A172 (cell line): ENCODE measurements around the gene GLI2. TPM values are rescaled to one million over a fixed set of nuclear protein-coding genes. Genes with fewer than 3 reads are reported as not detected.

Experiments used
- DNase-seq: peaks from one replicate; pipeline ENCODE4 v3.0.0-alpha.2; 2015; ENCODE audit warnings: low spot score
- total RNA-seq: library from RNA; depleted of rRNA; stranded (reverse); fragments of >200 nt; shearing (Covaris generic); gene quantifications from 2 replicates; pipeline ENCODE4 v1.2.3, GENCODE V29; 2014; rRNA removed

Gene GLI2
- total RNA-seq, result 4.6 and 4.7 TPM in 2 replicates

DNA sequence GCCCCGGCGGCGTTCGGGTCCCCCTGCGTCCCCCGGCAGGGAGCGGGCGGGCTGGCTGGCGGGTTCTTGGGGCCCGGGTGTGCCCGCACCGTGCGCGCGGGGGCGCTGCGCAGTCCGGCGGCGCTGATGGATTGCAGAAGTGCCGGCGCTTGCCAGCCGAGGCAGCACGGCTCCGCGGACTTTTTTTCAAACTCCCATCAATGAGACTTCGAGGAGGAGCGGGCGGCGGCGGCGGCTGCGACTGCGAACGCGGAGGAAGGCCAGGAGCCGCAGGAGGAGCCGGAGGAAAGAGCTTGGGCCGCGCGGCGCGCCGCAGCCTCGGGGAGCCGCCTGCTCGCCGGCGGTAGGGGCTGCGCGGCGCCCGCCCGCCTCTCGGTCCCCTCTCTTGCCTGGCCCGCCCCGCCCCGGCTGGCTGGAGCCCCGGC, at the start of gene GLI2:
GLI2 (plus strand) TSS at position 123 of the 425 bp plus-strand sequence. CDS start 61,453 bp downstream, outside the sequence.
- peak; percentile 62 for DNase-seq

DNA sequence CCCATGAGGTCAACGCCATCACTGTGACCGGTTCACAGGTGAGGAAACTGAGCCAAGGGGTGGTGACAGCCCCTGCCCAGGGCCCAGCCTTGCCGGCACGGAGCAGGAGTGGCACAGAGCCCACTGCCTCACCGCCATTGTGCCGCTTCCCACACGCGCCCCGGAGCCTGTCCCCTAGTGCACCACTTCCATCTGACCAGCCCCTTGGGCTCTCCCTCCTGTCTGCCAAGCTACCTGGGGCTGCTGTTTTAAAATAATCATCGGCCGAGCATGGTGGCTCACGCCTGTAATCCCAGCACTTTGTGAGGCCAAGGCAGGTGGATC, 49.7 kb upstream of the GLI2 start:
- no peak for DNase-seq

- no peak for DNase-seq
These were observed 49.0 kb upstream of the GLI2 start for GRCh38 chr2:120686511-120687168.

DNA sequence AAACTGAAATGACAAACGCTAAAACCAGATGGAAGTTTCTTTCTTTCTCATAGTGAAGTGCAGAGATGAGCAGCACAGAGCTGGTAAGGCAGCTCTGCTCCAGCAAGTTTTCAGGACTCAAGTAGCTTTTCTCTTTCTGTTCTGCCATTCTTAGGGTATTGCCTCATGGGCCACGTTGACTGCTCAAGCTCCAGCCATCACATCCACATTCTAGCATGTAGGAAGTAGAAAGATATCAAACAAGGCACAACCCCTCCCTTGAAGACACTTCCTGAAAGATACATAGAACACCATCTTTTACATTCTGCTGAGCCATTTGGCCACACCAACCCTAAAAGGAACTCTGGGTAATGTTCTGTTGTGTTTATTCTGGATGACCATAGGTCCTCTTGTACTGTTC, 48.5 kb upstream of the GLI2 start:
- DNase-seq, result no peak

DNA sequence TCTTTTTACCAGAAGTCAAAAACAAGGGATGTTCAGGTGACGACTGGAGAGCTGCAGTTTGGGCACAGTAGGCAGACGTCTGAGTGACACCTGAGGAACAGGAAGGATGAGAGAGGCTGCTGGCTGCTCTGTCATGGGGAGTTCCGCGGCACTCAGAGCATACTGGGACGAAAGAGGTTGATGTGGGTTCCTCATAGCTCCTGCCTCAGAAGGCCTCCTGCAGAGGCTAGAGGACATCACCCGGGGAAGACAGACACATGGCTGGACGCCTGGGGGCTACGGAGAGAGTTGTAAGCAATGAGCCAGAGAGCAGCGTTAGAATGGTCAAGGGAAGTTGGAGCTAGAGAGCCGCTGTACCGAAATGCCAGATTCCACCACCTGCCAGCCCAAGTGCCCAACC, 45.1 kb upstream of the GLI2 start:
- DNase-seq, result no peak

GRCh38 chr2:120691410-120691809, 44.3 kb upstream of the GLI2 start:
- DNase-seq, result no peak

GRCh38 chr2:120692691-120693090, 43.0 kb upstream of the GLI2 start:
- no peak for DNase-seq

DNA sequence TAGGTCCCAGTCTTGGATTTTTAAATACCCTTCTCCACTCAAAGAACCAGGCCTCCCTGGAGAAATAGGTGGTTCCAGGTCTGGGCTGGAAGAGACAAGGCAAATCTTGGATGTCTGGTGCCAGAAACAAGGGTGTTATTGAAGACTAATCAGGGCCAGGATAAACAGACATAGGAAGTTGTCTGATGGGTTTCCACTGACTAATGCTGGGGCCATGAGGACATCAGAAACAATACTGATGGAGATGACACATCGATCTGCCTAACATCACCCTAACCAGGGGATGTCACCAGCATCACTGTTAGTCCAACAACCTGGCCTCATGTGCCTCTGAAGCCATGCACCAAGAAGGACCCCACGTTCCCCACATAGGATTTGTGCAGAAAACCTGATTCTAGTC, 42.5 kb upstream of the GLI2 start:
- no peak for DNase-seq

DNA sequence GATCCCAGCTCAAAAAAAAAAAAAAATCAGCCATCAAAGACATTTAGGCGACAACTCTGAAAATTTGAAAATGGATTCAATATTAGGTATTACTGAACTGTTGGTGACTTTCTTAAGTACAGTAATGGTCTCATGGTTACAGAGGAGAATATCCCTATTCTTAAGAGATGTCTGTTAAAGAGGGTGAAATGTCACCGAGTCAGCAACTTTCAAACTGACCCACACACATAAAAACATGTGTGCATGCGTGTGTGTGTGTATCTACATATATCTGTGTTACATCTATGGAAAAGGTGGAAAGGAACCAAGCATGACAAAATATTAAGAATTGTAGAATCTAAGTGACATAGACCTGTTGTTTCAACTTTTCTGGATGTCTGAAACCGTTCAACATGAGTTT, 41.6 kb upstream of the GLI2 start:
- no peak for DNase-seq

GRCh38 chr2:120697471-120697870, 38.2 kb upstream of the GLI2 start:
- DNase-seq, result no peak

GRCh38 chr2:120699292-120699691, 36.4 kb upstream of the GLI2 start:
- no peak for DNase-seq

GRCh38 chr2:120700659-120701058, 35.0 kb upstream of the GLI2 start:
- no peak for DNase-seq

GRCh38 chr2:120701096-120701495, 34.6 kb upstream of the GLI2 start:
- no peak for DNase-seq

- DNase-seq, result no peak
These were observed 34.2 kb upstream of the GLI2 start for GRCh38 chr2:120701499-120701898.

DNA sequence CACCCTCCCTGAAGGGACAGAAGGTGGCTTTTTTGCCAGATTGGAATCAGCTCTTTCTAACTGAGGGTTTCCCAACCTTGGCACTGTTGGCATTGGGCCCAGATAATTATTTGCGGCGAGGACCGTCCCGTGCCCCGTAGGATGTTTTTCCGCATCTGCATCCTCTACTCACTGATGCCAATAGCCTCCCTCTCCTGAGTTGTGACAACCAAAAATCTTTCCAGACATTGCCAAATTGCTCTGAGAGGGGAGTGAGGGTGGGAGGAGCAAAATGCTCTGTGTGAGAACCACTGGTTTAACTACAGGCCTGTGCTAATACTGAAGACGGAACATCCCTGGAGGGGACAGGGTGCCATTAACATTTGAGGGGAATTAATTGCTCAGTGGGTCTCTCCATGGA, 33.6 kb upstream of the GLI2 start:
- DNase-seq, result no peak

DNA sequence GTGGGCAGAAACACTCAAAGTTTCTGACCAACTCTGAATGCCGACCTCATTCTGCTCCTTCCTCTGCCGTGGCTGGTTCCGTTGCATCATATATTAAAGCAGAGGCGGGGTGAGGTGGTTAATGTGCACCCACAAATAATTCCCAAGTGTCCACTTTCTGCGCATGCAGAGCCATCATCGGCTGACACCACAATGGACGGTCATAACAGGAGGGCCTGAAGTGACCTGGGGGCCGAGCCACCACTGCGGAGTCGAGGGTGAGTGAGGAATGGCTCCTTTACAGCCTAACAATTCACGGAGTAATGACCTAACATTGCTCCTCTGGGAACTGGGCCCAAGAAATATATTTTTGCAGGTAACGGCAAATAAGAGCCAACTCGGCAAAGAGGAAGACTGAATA, 32.9 kb upstream of the GLI2 start:
- no peak for DNase-seq

GRCh38 chr2:120703330-120703994, 32.2 kb upstream of the GLI2 start:
- peak; percentile 87 for DNase-seq

- DNase-seq, result no peak
These were observed 31.0 kb upstream of the GLI2 start for GRCh38 chr2:120704696-120705095.

DNA sequence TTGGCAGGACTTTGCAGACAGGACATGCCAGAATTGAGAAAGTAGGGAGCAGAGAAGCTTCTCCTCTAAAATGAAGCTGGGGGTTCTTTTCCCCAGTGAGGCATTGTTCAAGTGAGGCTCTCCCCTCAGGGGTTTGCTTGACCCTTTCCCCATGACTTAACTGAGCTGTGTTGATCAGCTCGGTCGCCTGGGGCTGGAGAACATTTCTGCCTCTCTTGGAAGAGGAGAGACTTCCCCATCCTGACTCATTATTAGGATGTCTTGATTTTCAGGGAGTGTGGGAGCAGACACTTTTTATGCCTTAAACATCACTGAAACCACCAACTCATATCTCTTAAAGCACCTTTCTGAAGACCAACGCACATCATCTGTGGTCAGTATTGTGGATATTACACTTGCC, 27.9 kb upstream of the GLI2 start:
- DNase-seq, result no peak

DNA sequence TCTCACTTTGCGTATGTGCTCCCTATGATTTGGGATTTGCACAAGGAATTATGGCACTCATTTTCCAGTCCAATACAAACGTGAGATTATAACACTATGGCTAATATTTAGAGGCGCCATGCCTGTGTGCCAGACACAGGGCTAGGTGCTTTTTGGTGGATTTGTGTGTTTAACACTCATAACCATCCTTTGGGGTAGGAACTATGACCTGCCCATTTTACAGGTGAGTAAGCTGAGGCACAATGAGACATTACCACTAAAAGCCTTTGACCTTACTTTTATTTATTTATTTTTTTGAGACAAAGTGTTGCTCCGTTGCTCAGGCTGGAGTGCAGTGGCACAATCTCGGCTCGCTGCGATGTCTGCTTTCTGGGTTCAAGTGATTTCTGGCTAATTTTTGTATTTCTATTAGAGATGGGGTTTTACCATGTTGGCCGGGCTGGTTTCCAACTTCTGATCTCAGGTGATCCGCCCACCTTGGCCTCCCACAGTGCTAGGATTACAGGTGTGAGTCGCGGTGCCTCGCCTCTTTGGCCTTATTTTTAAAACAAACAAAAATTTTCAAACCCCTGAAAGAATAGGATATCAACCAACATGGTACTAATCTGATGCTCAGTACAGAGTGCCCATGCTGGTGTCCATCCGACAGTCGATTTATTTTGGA, 26.6 kb upstream of the GLI2 start:
- no peak for DNase-seq

DNA sequence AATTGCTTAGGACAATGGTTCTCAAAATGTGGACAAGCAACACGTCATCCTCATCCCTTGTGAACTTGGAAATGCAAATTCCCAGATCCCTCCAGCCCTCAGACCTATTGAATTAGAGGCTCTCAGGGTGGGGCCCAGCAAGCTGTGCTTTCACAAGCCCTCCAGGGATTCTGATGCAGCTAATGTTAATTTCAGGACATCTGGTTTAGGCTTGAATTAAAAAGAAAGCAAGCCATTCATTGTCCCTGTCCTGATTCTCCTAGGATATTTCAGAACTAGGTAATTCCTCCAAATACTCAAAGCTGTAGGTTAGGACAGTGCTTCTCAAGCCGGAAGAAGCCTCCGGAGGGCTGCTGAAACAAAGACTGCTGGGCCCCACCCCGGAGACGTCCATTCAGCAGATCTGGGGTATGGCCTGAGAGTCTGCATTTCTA, 26.0 kb upstream of the GLI2 start:
- DNase-seq, result no peak

DNA sequence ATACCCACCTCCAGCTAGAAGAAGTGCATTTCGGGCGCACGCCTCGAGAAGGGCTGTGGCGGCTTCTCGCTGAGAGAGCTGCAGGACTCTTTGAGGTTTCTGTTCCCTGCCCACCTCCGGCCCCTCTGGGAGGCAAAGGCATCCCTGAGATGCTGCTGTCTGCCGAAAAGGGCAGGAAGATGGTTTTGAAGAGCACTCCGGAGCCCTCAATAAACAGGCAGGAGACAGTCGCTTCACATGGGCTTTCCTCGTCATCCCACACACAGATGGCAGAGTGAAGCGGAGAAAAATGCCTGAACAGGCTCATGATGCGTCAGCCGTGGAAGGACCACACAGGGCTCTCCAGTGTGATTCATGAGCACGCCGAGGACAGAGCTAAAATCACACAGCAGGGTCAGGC, 25.4 kb upstream of the GLI2 start:
- no peak for DNase-seq

- peak; percentile 48 for DNase-seq
These were observed 24.0 kb upstream of the GLI2 start for GRCh38 chr2:120711694-120712093.
